ENCODE measurements around the gene AOC2. TPM values are rescaled to one million over a fixed set of nuclear protein-coding genes. Genes with fewer than 3 reads are reported as not detected.

Gene AOC2
- total RNA-seq: 0.22 TPM in 1 of 2 replicates, not detected in the other

GRCh38 chr17:42844271-42844670, at the start of gene AOC2:
Gene AOC2, plus strand, starts transcription at chr17:42844580. Its CDS starts 47 bp downstream, at chr17:42844627.
- DNase-seq (ENCODE audit: low read depth): no peak
- TF ChIP-seq CTCF (conservative IDR thresholded peaks at IDR 0.05; ENCODE audit: low read depth, low read length): no peak
- no peak within 1 kb of the TSS for H3K4me3 ChIP-seq (ENCODE audit: low read depth, low read length)

GRCh38 chr17:42795061-42795460, 49.3 kb upstream of the AOC2 start:
- H3K4me3 ChIP-seq (ENCODE audit: low read depth, low read length): no peak overlapping the region
- no peak for DNase-seq (ENCODE audit: low read depth)
- no peak for TF ChIP-seq CTCF (conservative IDR thresholded peaks at IDR 0.05; ENCODE audit: low read depth, low read length)

- H3K4me3 ChIP-seq (ENCODE audit: low read depth, low read length): no peak overlapping the region
- DNase-seq (ENCODE audit: low read depth): no peak
- no peak for TF ChIP-seq CTCF (conservative IDR thresholded peaks at IDR 0.05; ENCODE audit: low read depth, low read length)
Measured at GRCh38 chr17:42795465-42795864, 48.9 kb upstream of the AOC2 start.

- no peak for TF ChIP-seq CTCF (conservative IDR thresholded peaks at IDR 0.05; ENCODE audit: low read depth, low read length)
- DNase-seq (ENCODE audit: low read depth): no peak
- H3K4me3 ChIP-seq (ENCODE audit: low read depth, low read length): no peak overlapping the region
Measured at GRCh38 chr17:42796066-42796758, 48.2 kb upstream of the AOC2 start.

GRCh38 chr17:42797067-42798007, 47.0 kb upstream of the AOC2 start:
- no peak for TF ChIP-seq CTCF (conservative IDR thresholded peaks at IDR 0.05; ENCODE audit: low read depth, low read length)
- DNase-seq (ENCODE audit: low read depth): peak; percentile 83
- peak overlapping the region; percentile 96 for H3K4me3 ChIP-seq (ENCODE audit: low read depth, low read length)

GRCh38 chr17:42798011-42798382, 46.4 kb upstream of the AOC2 start:
- no peak for DNase-seq (ENCODE audit: low read depth)
- peak overlapping the region; percentile 96 for H3K4me3 ChIP-seq (ENCODE audit: low read depth, low read length)
- TF ChIP-seq CTCF (conservative IDR thresholded peaks at IDR 0.05; ENCODE audit: low read depth, low read length): no peak
